ENCODE results near the gene HOXB6. TPM values are rescaled to one million over a fixed set of nuclear protein-coding genes. Genes with fewer than 3 reads are reported as not detected.

The HOXB6 gene
- total RNA-seq = 1.3 and 2.8 TPM in 2 replicates

DNA sequence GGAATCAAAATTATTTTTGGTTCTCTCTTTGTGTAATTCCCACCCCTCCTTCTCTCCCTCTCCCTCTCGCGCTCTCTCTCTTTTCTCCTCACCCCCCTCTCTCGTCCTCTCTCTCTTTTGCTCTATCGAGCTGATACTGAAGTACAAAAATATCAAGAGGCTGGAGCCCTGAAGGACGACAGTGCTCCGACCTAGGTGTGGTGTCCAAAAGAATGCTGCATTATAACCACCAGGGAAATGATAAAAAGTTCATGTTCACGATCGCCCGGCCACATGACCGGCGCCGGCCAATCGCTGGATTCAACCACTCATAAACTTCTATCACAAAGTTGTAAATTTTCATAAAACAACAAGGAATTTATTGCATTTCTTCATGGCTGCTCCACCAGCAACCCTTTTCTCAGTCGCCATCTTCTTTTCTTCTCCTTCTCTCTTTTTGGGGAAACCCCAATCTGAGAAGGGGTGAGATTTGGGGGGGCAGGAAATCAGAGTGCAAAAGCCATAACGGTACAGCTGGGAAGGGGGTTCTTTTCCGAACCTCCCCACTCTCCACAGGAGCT is at the start of gene HOXB6:
TSS of gene HOXB6 (minus strand) at position 217 of the 560 bp plus-strand sequence. CDS start 6,836 bp downstream, outside the sequence.

DNA sequence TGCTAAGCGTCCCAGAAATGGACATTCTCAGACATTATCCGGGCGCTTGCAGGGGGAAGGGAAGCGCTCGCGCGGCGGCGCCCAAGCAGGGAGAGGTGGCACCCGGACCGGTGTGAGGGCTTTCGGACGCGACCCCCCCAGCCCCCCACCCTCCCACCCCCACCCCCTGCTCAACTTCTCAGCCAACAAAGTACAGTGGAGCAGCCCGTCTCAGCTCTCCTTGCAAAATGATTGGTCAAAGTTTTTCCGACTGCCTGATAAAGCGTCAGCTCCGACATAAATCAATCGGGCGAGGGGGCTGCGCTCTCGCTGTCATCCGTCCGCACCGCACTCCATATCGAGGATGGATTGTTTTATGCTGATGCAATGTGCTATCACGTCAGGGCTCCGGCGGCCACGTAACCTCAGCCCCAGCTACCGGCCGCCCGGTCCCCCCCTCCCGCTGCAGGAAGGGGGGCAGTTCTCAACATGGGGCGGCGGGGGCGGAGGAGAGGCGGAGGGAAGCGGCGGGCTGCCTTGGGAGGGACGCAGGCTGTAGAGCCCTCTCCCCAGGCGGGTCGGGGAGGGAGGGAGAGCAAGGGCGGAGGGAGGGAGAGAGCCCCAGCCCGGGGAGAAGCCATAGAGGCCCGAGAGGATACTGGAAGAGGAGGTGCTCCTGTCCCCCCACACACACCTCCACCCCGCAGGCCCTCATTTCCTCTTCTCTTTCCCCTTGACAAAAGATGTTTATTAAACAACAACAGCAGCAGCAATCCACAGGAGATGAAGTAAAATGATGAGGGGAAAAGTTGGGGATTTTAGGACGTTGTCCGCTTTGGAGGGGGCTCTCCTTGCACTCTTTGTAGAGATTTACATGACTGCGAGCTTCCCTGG is 21.7 kb upstream of the HOXB6 start, which contains the start of gene HOXB9:
TSS of gene HOXB9 (minus strand) at position 114 of the 873 bp plus-strand sequence. CDS start at position 25, 89 bp downstream.

GRCh38 chr17:48615047-48615962 is 10.5 kb upstream of the HOXB6 start, which contains the start of gene HOXB8:
Gene HOXB8 (minus strand): TSS chr17:48615292. CDS start chr17:48614704, 588 bp downstream.

GRCh38 chr17:48610282-48611211 is 5.8 kb upstream of the HOXB6 start, which contains the start of gene HOXB7:
Gene HOXB7 (minus strand): TSS chr17:48611017. CDS start chr17:48610918, 99 bp downstream.

GRCh38 chr17:48593126-48593829 is 11.5 kb downstream of the HOXB6 start, which contains the start of gene HOXB5:
Gene HOXB5 (minus strand): TSS chr17:48593779. CDS start chr17:48593682, 97 bp downstream.

DNA sequence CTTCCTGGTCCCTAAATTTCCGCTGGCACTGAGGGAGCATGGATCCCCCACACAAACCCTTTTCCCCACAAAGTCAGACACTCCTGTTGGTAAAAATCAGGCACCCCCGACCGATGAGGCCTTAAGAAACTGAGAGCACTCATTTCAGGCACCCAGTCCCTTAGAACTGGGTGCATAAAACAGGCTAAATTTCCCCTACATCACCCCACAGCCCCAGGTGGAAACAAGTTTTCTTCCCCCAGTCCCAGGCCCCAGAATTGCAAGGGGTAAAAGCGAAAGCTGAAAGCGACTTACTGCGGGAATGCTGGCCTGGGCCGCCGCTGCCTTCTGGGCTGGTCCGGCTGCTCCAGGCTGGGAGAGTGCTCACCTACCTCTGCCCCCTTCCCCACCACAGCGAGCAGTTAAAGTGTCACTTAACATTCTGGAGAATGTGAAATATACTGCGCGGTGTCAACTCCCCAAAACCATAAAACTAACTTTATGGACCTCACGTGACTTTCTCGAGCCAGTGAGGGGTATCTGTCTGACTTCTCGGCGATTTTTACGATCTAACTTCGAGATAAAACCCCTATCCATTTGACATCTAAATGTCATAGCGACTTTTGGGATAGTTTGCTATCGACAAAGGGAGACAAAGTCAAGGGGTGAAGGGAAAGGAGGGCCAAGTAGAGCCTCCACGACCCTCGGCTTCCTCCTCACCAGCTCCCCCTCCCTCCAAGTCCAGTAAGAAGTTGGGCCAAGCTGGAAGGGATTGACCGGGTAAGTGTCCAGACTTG is 14.8 kb downstream of the HOXB6 start, which contains the start of gene HOXB3:
TSS of gene HOXB3 (minus strand) at position 411 of the 776 bp plus-strand sequence. CDS start 37,767 bp downstream, outside the sequence.

GRCh38 chr17:48577946-48578615 is 26.7 kb downstream of the HOXB6 start, which contains the start of gene HOXB4:
Gene HOXB4 (minus strand): TSS chr17:48578350. CDS start chr17:48578319, 31 bp downstream.

Other genes with a start within 250 kb of the HOXB6 start
- gene SKAP1, start 174.8 kb downstream of the HOXB6 start, total RNA-seq = not detected in 2 replicates
- gene HOXB1, start 74.0 kb downstream of the HOXB6 start, total RNA-seq = not detected in 2 replicates
- 4.3 and 4.8 TPM in 2 replicates for gene HOXB2, start 59.9 kb downstream of the HOXB6 start, total RNA-seq
- gene HOXB4, start 26.6 kb downstream of the HOXB6 start, total RNA-seq = 4.9 and 6.0 TPM in 2 replicates
- 9.1 and 12.2 TPM in 2 replicates for gene HOXB3, start 14.7 kb downstream of the HOXB6 start, total RNA-seq
- 0.09 TPM in 2 replicates for gene HOXB5, start 11.2 kb downstream of the HOXB6 start, total RNA-seq
- 0.90 and 2.2 TPM in 2 replicates for gene HOXB7, start 6.0 kb upstream of the HOXB6 start, total RNA-seq
- gene HOXB8, start 10.3 kb upstream of the HOXB6 start, total RNA-seq = not detected in 2 replicates
- gene HOXB9, start 21.4 kb upstream of the HOXB6 start, total RNA-seq = not detected in 2 replicates
- gene PRAC1, start 117.5 kb upstream of the HOXB6 start, total RNA-seq = not detected in 2 replicates
- not detected in 2 replicates for gene PRAC2, start 118.2 kb upstream of the HOXB6 start, total RNA-seq
- gene HOXB13, start 123.8 kb upstream of the HOXB6 start, total RNA-seq = not detected in 2 replicates
- gene TTLL6, start 212.2 kb upstream of the HOXB6 start, total RNA-seq = not detected in 2 replicates
- gene CALCOCO2, start 226.0 kb upstream of the HOXB6 start, total RNA-seq = 25.5 and 51.8 TPM in 2 replicates